ENCODE data around the gene ATXN10. TPM values are rescaled to one million over a fixed set of nuclear protein-coding genes. Genes with fewer than 3 reads are reported as not detected.

Gene ATXN10
- total RNA-seq, 1 experiment from 2014 or later = 192 TPM

GRCh38 chr22:45720839-45721378, 49.3 kb downstream of the ATXN10 start:
- Histone ChIP-seq H3K9me3 (replicated peaks) (no peaks in the 10 kb centered on the region), H3K27me3 (replicated peaks) (no peaks in the 10 kb centered on the region), H3K36me3 (peaks cover 75% of the 10 kb centered on the region), H3K4me1 (replicated peaks) (peaks cover 28% of the 10 kb centered on the region), H3K27ac (no peak overlapping the region), H3K4me3 (no peak overlapping the region)
- no peak for DNase-seq (ENCODE audit: low read depth in 1 of 2, low spot score in 2 of 2)

- H3K9me3 ChIP-seq (replicated peaks) = no peaks in the 10 kb centered on the region
- no peak overlapping the region for H3K27ac ChIP-seq
- DNase-seq (ENCODE audit: low read depth in 1 of 2, low spot score in 2 of 2) = no peak
- no peak overlapping the region for H3K4me3 ChIP-seq
- peaks cover 78% of the 10 kb centered on the region for H3K36me3 ChIP-seq
- H3K27me3 ChIP-seq (replicated peaks) = no peaks in the 10 kb centered on the region
- peaks cover 32% of the 10 kb centered on the region for H3K4me1 ChIP-seq (replicated peaks)
These were observed 50.4 kb downstream of the ATXN10 start for GRCh38 chr22:45722006-45722405.

GRCh38 chr22:45726081-45726480, 54.4 kb downstream of the ATXN10 start:
- Histone ChIP-seq H3K27me3 (replicated peaks) (no peaks in the 10 kb centered on the region), H3K36me3 (peaks cover 76% of the 10 kb centered on the region), H3K4me3 (no peak overlapping the region), H3K9me3 (replicated peaks) (no peaks in the 10 kb centered on the region), H3K27ac (no peak overlapping the region), H3K4me1 (replicated peaks) (peaks cover 18% of the 10 kb centered on the region)
- no peak for DNase-seq (ENCODE audit: low read depth in 1 of 2, low spot score in 2 of 2)

GRCh38 chr22:45731041-45731797, 59.6 kb downstream of the ATXN10 start:
- Histone ChIP-seq H3K9me3 (replicated peaks) (no peaks in the 10 kb centered on the region), H3K4me3 (no peak overlapping the region), H3K4me1 (replicated peaks) (peaks cover 18% of the 10 kb centered on the region), H3K36me3 (peaks cover 63% of the 10 kb centered on the region), H3K27me3 (replicated peaks) (no peaks in the 10 kb centered on the region), H3K27ac (no peak overlapping the region)
- peak in 1 of 2 experiments; percentile 59 for DNase-seq (ENCODE audit: low read depth in 1 of 2, low spot score in 2 of 2)

- DNase-seq (ENCODE audit: low read depth in 1 of 2, low spot score in 2 of 2) = peak in 1 of 2 experiments; percentile 61
- Histone ChIP-seq H3K27ac (no peak overlapping the region), H3K4me3 (no peak overlapping the region), H3K36me3 (peaks cover 63% of the 10 kb centered on the region), H3K9me3 (replicated peaks) (no peaks in the 10 kb centered on the region), H3K4me1 (replicated peaks) (peaks cover 13% of the 10 kb centered on the region), H3K27me3 (replicated peaks) (no peaks in the 10 kb centered on the region)
These were observed 60.3 kb downstream of the ATXN10 start for GRCh38 chr22:45731798-45732495.

- Histone ChIP-seq H3K9me3 (replicated peaks) (no peaks in the 10 kb centered on the region), H3K4me3 (no peak overlapping the region), H3K36me3 (peaks cover 72% of the 10 kb centered on the region), H3K27ac (no peak overlapping the region), H3K4me1 (replicated peaks) (peaks cover 13% of the 10 kb centered on the region), H3K27me3 (replicated peaks) (no peaks in the 10 kb centered on the region)
- no peak for DNase-seq (ENCODE audit: low read depth in 1 of 2, low spot score in 2 of 2)
These were observed 63.6 kb downstream of the ATXN10 start for GRCh38 chr22:45735273-45735672.

- Histone ChIP-seq H3K4me1 (replicated peaks) (no peaks in the 10 kb centered on the region), H3K4me3 (no peak overlapping the region), H3K27me3 (replicated peaks) (no peaks in the 10 kb centered on the region), H3K9me3 (replicated peaks) (no peaks in the 10 kb centered on the region), H3K36me3 (peaks cover 81% of the 10 kb centered on the region), H3K27ac (no peak overlapping the region)
- DNase-seq (ENCODE audit: low read depth in 1 of 2, low spot score in 2 of 2) = no peak
These were observed 66.6 kb downstream of the ATXN10 start for GRCh38 chr22:45738206-45738605.

- Histone ChIP-seq H3K27me3 (replicated peaks) (no peaks in the 10 kb centered on the region), H3K9me3 (replicated peaks) (no peaks in the 10 kb centered on the region), H3K4me3 (no peak overlapping the region), H3K36me3 (peaks cover 93% of the 10 kb centered on the region), H3K27ac (no peak overlapping the region), H3K4me1 (replicated peaks) (peaks cover 11% of the 10 kb centered on the region)
- DNase-seq (ENCODE audit: low read depth in 1 of 2, low spot score in 2 of 2) = no peak
These were observed 68.6 kb downstream of the ATXN10 start for GRCh38 chr22:45740236-45740635.

GRCh38 chr22:45742866-45743450, 71.3 kb downstream of the ATXN10 start:
- no peak overlapping the region for H3K27ac ChIP-seq
- peaks cover 88% of the 10 kb centered on the region for H3K36me3 ChIP-seq
- H3K4me1 ChIP-seq (replicated peaks) = peaks cover 12% of the 10 kb centered on the region
- no peaks in the 10 kb centered on the region for H3K27me3 ChIP-seq (replicated peaks)
- DNase-seq (ENCODE audit: low read depth in 1 of 2, low spot score in 2 of 2) = no peak
- no peaks in the 10 kb centered on the region for H3K9me3 ChIP-seq (replicated peaks)
- H3K4me3 ChIP-seq = no peak overlapping the region

- H3K4me1 ChIP-seq (replicated peaks) = peaks cover 12% of the 10 kb centered on the region
- H3K27me3 ChIP-seq (replicated peaks) = no peaks in the 10 kb centered on the region
- H3K36me3 ChIP-seq = peaks cover 84% of the 10 kb centered on the region
- DNase-seq (ENCODE audit: low read depth in 1 of 2, low spot score in 2 of 2) = no peak
- H3K9me3 ChIP-seq (replicated peaks) = no peaks in the 10 kb centered on the region
- no peak overlapping the region for H3K4me3 ChIP-seq
- no peak overlapping the region for H3K27ac ChIP-seq
These were observed 72.1 kb downstream of the ATXN10 start for GRCh38 chr22:45743687-45744086.

- no peak overlapping the region for H3K4me3 ChIP-seq
- 0 out of 2 replicates have a peak overlapping the region, but pooled peaks have one; percentile 1 for H3K27ac ChIP-seq
- DNase-seq (ENCODE audit: low read depth in 1 of 2, low spot score in 2 of 2) = no peak
- no peaks in the 10 kb centered on the region for H3K27me3 ChIP-seq (replicated peaks)
- peaks cover 84% of the 10 kb centered on the region for H3K36me3 ChIP-seq
- no peaks in the 10 kb centered on the region for H3K9me3 ChIP-seq (replicated peaks)
- peaks cover 12% of the 10 kb centered on the region for H3K4me1 ChIP-seq (replicated peaks)
These were observed 72.8 kb downstream of the ATXN10 start for GRCh38 chr22:45744442-45744841.

GRCh38 chr22:45750626-45751025, 79.0 kb downstream of the ATXN10 start:
- no peak overlapping the region for H3K27ac ChIP-seq
- no peaks in the 10 kb centered on the region for H3K4me1 ChIP-seq (replicated peaks)
- no peaks in the 10 kb centered on the region for H3K27me3 ChIP-seq (replicated peaks)
- no peak overlapping the region for H3K4me3 ChIP-seq
- DNase-seq (ENCODE audit: low read depth in 1 of 2, low spot score in 2 of 2) = no peak
- H3K9me3 ChIP-seq (replicated peaks) = no peaks in the 10 kb centered on the region
- peaks cover 61% of the 10 kb centered on the region for H3K36me3 ChIP-seq

- no peaks in the 10 kb centered on the region for H3K4me1 ChIP-seq (replicated peaks)
- H3K4me3 ChIP-seq = no peak overlapping the region
- H3K36me3 ChIP-seq = peaks cover 59% of the 10 kb centered on the region
- no peak overlapping the region for H3K27ac ChIP-seq
- H3K27me3 ChIP-seq (replicated peaks) = no peaks in the 10 kb centered on the region
- no peaks in the 10 kb centered on the region for H3K9me3 ChIP-seq (replicated peaks)
- no peak for DNase-seq (ENCODE audit: low read depth in 1 of 2, low spot score in 2 of 2)
These were observed 80.4 kb downstream of the ATXN10 start for GRCh38 chr22:45752036-45752435.

- H3K9me3 ChIP-seq (replicated peaks) = no peaks in the 10 kb centered on the region
- no peak overlapping the region for H3K27ac ChIP-seq
- H3K36me3 ChIP-seq = peaks cover 64% of the 10 kb centered on the region
- no peaks in the 10 kb centered on the region for H3K4me1 ChIP-seq (replicated peaks)
- DNase-seq (ENCODE audit: low read depth in 1 of 2, low spot score in 2 of 2) = no peak
- no peak overlapping the region for H3K4me3 ChIP-seq
- H3K27me3 ChIP-seq (replicated peaks) = no peaks in the 10 kb centered on the region
These were observed 83.2 kb downstream of the ATXN10 start for GRCh38 chr22:45754822-45755221.

Data from SJSA1 (cell line).